ENCODE data around the gene TAX1BP3. TPM values are rescaled to one million over a fixed set of nuclear protein-coding genes. Genes with fewer than 3 reads are reported as not detected.
A peak's percentile ranks its signal among the peaks of the same experiment; 100 is the strongest.

Gene TAX1BP3
- polyA plus RNA-seq, 2 of the 4 experiments (the other 2 are of a cell fraction): 122 to 233 TPM

DNA sequence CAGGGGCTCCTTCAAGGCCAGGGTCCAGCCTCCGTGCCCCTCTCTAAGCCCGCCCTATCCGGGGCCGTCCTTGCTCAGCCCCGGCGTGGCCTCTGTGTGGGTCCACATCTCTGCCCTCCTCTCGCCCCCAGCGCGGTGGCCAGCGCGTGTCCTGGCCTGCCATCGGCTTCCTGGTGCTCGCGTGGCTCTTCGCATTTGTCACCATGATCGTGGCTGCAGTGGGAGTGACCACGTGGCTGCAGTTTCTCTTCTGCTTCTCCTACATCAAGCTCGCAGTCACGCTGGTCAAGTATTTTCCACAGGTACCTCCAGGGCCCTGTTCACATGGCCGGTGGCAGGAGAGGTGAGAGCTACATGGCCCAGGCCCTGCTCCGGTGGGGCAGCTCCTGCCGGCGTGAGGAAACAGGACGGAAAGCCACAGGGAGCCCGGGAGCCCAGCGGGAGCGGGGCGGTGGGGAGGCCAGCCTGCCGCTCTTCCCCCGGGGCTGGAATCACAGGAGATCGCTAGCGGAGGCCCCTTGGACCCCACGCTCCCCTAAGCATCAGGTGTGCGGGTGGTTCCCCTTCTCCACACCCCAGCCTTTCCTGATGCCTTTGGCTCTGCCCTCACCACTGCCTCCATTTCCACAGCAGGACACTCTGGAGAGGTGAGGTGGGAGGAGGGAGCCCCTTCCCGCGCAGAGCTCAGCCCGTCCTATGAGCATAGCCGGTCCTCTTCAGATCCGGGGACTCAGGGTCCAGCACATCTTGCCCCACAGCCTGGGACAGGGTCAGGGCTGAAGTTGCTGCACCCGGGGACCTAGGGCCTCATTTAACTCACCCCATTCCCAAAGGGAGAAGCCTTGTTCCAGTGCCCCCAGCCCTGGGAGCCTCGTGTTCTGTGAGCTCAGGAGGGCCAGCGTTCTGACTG, 10.2 kb downstream of the TAX1BP3 start:
- Histone ChIP-seq H3K9me3 (no peaks in the 10 kb centered on the region), H3K4me1 (peaks cover 15% of the 10 kb centered on the region), H3K4me3 (no peak overlapping the region), H3K4me2 (no peak overlapping the region), H3K27ac (peak overlapping the region in 1 of 2 experiments; percentile 80; a peak in 2 of 6 replicates)
- peak; percentile 0 to 4; a peak in 3 of 6 replicates for ATAC-seq
- no peak for DNase-seq (ENCODE audit: low read depth in 1 of 2, low spot score in 1 of 2)
- ChIA-PET POLR2A (interaction anchor here (1.5 to 2.9 kb wide), 3 partner anchors 10 to 22 kb away, joined by 6 to 21 read pairs (median 11); partner anchors contain the start of genes CTNS, EMC6, SHPK and TAX1BP3), CTCF (interaction anchor here (0.6 to 6.8 kb wide), 3 partner anchors 9 to 1937 kb away, joined by 4 to 43 read pairs (median 10); no protein-coding TSS in a partner anchor)
- WGBS (ENCODE audit: missing lambda C conversion rate): 92% methylated on average over 39 of the region's 42 CpGs
- TF ChIP-seq JUNB (IDR thresholded peaks at IDR 0.05) (no peak), RNF2 (IDR thresholded peaks at IDR 0.05; ENCODE audit: borderline replicate concordance, low read depth) (no peak), SMC3 (IDR thresholded peaks at IDR 0.05) (no peak)
- no peak for FAIRE-seq

- H3K9me3 ChIP-seq: no peaks in the 10 kb centered on the region
- ATAC-seq: peak in 1 of 2 experiments; percentile 2; a peak in 3 of 6 replicates
- 91% methylated on average over 7 of the region's 7 CpGs for WGBS (ENCODE audit: missing lambda C conversion rate)
- ChIA-PET CTCF (interaction anchor here (1.6 to 6.8 kb wide), 2 partner anchors 9 to 10 kb away, joined by 10 to 43 read pairs; no protein-coding TSS in a partner anchor), POLR2A (interaction anchor here (1.5 to 2.9 kb wide), 2 partner anchors 10 to 21 kb away, joined by 6 to 11 read pairs; partner anchors contain the start of genes CTNS and SHPK)
- H3K4me1 ChIP-seq: peaks cover 15% of the 10 kb centered on the region
- H3K27ac ChIP-seq: no peak overlapping the region
- no peak for DNase-seq (ENCODE audit: low read depth in 1 of 2, low spot score in 1 of 2)
- FAIRE-seq: no peak
- no peak overlapping the region for H3K4me3 ChIP-seq
- TF ChIP-seq PBX3 (IDR thresholded peaks at IDR 0.05): 0 out of 2 replicates have a peak, but pooled peaks have one; percentile 39
- peak; percentile 5; the same call in 1 of the 2 replicates for TF ChIP-seq POLR2A (IDR thresholded peaks at IDR 0.05; ENCODE audit: low read length)
- no peak for TF ChIP-seq MYC (IDR thresholded peaks at IDR 0.05; ENCODE audit: borderline replicate concordance, low read length)
- no peak overlapping the region for H3K4me2 ChIP-seq
Observed at GRCh38 chr17:3657588-3657869, 10.8 kb downstream of the TAX1BP3 start.

DNA sequence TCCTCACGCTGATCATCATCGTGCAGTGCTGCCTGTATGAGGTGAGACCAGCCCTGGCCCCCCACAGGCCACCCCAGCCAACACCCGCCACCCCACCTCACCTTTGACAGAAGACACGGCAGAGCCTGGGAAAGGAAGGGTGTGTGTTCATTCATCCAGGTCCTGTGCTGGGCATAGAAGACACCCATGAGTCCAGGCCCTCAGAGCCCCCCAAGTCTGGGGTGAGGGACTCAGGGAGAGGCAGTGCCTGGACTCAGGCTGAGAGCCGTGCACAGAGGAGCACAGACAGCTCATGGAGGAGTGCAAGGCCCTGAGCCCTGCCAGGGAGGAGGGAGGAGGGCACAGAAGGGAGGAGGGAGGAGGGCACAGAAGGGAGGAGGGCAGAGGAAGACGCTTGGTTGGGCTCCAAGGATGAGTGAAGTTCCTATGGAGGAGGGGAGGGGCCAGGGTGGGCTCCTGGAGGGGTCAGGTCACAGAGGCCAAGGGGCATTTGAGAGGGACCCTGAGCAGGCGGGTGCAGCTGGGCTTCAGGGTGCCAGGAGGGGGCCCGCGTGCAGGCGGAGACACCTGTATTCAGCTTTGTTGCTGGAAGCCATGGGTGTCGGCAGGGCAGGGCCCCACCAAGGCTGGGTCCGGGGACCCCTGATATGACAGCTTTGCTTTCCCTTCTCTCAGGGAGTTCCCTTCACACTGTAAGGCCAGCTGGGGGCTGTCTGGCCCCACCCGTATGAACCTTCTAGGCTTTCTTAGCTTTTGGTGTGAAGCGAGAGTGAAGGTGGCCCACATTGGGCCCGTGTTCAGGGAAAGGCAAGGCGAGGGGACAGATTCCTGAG, 11.4 kb downstream of the TAX1BP3 start:
- Histone ChIP-seq H3K27ac (no peak overlapping the region), H3K4me2 (no peak overlapping the region), H3K4me1 (peaks cover 15% of the 10 kb centered on the region), H3K4me3 (no peak overlapping the region), H3K9me3 (no peaks in the 10 kb centered on the region)
- ChIA-PET POLR2A (interaction anchor here (1.5 kb wide), 1 partner anchor 11 kb away, joined by 6 read pairs; no protein-coding TSS in a partner anchor), CTCF (interaction anchor here (0.6 to 6.8 kb wide), 5 partner anchors 9 to 836 kb away, joined by 3 to 43 read pairs (median 10); no protein-coding TSS in a partner anchor)
- DNase-seq (ENCODE audit: low read depth in 1 of 2, low spot score in 1 of 2) (no peak), FAIRE-seq (no peak), ATAC-seq (no peak)
- TF ChIP-seq EP300 (IDR thresholded peaks at IDR 0.05): no peak
- TF ChIP-seq BCL3 (IDR thresholded peaks at IDR 0.05): no peak
- no peak for TF ChIP-seq FOSB (CRISPR knock-in tag; IDR thresholded peaks at IDR 0.05)
- TF ChIP-seq NPAS2 (CRISPR knock-in tag; IDR thresholded peaks at IDR 0.05; ENCODE audit: borderline replicate concordance): no peak
- TF ChIP-seq POLR2AphosphoS2 (conservative IDR thresholded peaks at IDR 0.05; ENCODE audit: low read length): no peak
- no peak for TF ChIP-seq CHD2 (IDR thresholded peaks at IDR 0.05; ENCODE audit: low read length, partially characterized antibody)
- 89% methylated on average over 16 of the region's 16 CpGs for WGBS (ENCODE audit: missing lambda C conversion rate)

DNA sequence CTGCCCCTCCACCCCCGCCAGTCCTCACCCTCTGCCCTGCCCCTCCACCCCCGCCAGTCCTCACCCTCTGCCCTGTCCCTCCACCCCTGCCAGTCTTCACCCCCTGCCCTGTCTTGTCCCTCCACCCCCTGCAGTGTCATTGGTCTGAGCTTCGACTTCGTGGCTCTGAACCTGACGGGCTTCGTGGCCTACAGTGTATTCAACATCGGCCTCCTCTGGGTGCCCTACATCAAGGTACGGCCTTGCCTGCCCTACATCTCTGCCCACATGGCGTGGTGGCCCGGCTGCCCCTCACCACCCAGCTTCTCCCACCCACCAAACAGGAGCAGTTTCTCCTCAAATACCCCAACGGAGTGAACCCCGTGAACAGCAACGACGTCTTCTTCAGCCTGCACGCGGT, 12.0 kb downstream of the TAX1BP3 start:
- ChIA-PET CTCF (interaction anchor here (0.6 to 6.8 kb wide), 4 partner anchors 9 to 835 kb away, joined by 3 to 43 read pairs (median 8); no protein-coding TSS in a partner anchor), POLR2A (interaction anchor here (1.5 kb wide), 1 partner anchor 12 kb away, joined by 7 read pairs; the partner anchor contains the start of gene TAX1BP3)
- FAIRE-seq (no peak), ATAC-seq (no peak), DNase-seq (ENCODE audit: low read depth in 1 of 2, low spot score in 1 of 2) (no peak)
- Histone ChIP-seq H3K4me2 (no peak overlapping the region), H3K9me3 (no peaks in the 10 kb centered on the region), H3K4me1 (peaks cover 15% of the 10 kb centered on the region), H3K27ac (no peak overlapping the region), H3K4me3 (no peak overlapping the region)
- 88% methylated on average over 14 of the region's 16 CpGs for WGBS (ENCODE audit: missing lambda C conversion rate)
- TF ChIP-seq FOXS1 (CRISPR knock-in tag; IDR thresholded peaks at IDR 0.05) (no peak), KDM5A (IDR thresholded peaks at IDR 0.05) (no peak), JUNB (IDR thresholded peaks at IDR 0.05) (no peak), ZC3H11A (IDR thresholded peaks at IDR 0.05) (no peak), PHF8 (IDR thresholded peaks at IDR 0.05; ENCODE audit: borderline replicate concordance, low read depth) (no peak), EHMT2 (IDR thresholded peaks at IDR 0.05; ENCODE audit: low read depth) (no peak), HOXB5 (CRISPR knock-in tag; IDR thresholded peaks at IDR 0.05) (no peak), HDAC2 (IDR thresholded peaks at IDR 0.05) (no peak), ZFP36 (IDR thresholded peaks at IDR 0.05; ENCODE audit: borderline replicate concordance, partially characterized antibody) (no peak)
- TF ChIP-seq, protein P1, sequence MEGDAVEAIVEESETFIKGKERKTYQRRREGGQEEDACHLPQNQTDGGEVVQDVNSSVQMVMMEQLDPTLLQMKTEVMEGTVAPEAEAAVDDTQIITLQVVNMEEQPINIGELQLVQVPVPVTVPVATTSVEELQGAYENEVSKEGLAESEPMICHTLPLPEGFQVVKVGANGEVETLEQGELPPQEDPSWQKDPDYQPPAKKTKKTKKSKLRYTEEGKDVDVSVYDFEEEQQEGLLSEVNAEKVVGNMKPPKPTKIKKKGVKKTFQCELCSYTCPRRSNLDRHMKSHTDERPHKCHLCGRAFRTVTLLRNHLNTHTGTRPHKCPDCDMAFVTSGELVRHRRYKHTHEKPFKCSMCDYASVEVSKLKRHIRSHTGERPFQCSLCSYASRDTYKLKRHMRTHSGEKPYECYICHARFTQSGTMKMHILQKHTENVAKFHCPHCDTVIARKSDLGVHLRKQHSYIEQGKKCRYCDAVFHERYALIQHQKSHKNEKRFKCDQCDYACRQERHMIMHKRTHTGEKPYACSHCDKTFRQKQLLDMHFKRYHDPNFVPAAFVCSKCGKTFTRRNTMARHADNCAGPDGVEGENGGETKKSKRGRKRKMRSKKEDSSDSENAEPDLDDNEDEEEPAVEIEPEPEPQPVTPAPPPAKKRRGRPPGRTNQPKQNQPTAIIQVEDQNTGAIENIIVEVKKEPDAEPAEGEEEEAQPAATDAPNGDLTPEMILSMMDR (IDR thresholded peaks at IDR 0.05): no peak

All from A549 (cell line).